GM10847 (cell line): Measurements from ENCODE around the gene HIBCH.

Source experiments
- POLR2A ChIP-seq: IDR thresholded peaks from 2 replicates; pipeline ENCODE4 v1.6.1; 2011; ENCODE audit not compliant: insufficient read length; ENCODE audit errors: extremely low read depth

Gene HIBCH

DNA sequence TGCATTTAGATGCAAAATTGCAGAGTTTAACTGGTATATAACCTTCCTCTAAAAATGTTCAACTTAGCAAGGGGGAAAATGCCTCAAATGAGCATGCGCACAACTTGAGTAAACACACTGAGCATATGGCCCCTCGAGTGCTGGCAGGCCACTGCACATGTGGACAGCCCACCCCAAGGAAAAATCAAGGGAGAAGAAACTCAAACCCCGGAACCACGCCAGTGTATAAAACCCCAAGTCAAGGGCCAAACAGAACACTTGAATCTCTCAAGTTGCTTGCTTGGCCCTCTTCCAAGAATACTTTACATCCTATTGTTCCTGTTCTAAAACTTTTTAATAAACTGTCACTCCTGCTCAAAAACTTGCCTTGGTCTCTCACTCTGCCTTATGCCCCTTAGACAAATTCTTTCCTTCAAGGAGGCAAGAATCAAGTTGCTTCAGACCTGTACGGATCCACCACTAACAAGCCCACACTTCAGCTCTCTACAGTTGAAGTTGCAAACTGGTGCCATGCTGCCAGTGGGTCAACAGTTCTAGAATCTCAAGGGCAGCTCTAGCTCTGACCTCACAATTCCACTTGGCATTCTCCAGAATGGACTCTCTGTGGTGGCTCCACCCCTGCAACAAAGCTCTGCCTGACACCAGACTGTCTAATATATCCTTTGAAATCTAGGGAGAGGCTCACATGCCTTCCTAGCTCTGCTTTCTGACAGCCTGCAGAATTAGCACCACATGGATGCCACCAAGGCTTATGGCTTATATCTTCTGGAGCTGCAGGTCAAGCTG, 38.9 kb downstream of the HIBCH start:
- TF ChIP-seq POLR2A, result no peak

DNA sequence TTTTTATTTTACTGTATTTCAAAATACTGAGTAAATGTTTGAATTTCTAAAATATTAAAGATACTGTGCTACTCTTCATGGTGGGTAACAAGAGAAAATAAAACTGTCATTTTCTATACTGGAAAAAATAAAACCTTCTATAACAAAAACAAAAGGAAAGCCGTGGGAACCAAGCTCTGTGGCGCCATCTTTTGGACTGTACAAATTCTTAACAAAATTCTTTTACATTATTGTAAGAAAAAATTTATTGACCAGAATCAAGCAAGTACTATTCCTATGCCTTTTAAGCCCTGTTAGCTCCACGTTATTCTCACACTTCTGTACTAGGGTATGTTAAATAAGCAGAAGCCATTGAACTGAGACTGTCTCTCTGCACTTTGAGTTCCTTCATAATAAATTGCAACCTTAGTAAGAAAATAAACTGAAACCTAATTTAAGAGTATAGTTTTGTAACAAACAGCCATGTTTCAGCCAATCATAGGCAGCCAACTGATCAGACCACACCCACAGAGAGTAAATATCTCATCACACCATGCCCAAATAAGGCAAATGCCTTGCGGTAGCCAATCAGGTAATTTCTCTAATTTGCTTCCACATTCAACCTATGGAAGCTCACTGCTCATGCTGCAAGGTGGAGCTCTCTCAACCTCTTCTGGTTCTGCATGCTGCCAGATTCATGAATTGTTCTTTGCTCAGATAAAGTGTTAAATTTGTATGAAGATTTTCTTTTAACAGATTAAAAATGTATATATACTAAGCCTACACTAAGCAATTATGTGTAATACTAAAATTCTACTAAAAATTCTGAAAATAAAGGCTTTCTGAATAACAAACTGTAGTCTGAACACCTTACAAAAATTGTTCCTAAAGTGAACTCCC, 42.2 kb downstream of the HIBCH start:
- no peak for TF ChIP-seq POLR2A

GRCh38 chr2:190272457-190272842, 47.2 kb downstream of the HIBCH start:
- TF ChIP-seq POLR2A, result no peak

DNA sequence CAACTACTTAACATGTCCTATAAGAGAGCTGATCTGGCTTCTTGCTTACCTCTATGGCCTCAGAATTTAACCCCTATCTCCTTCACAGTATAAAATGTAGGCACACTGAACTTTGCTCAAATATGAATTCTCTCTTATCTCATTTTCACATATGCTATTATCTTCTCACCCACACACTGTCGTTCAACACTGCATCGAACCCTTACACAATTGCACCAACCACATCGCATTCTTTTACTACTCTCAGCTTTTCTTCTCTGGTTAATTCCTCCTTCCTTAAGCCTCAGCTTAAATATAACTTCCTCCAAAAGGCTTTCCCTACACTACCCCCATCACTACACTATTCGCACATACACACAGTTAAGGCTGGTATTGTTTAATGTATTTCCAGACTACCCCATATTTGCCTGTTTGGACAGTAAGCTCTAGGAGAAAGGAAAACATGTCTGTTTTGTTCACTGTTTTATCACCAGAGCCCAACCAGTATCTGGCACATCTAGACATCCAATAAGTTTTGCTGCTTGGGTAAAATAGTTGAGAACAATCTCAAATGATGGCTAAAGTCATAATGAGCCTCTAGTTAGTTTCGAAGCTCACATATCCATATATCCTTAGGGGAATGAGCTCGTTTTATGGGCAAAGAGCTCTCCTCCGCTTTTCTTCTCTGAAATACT, 47.7 kb downstream of the HIBCH start:
- no peak for TF ChIP-seq POLR2A

DNA sequence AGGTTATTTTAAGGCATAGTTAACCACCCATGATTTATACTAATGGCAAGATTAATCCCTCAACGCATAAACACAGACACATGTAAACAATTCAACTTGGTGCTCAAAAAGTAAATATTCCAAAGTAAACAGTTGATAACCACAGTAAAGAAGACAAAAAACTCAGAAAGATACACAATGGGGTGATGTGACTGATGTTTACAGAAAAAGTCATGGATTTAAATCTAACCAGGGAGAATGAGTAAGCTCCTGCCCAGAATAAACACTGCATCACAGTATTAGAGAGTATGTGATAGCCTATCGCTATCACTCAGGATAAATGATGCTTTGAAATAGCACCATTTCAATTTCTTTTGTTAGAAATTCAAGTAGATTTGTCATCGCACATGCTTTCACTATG, 49.3 kb downstream of the HIBCH start:
- no peak for TF ChIP-seq POLR2A

DNA sequence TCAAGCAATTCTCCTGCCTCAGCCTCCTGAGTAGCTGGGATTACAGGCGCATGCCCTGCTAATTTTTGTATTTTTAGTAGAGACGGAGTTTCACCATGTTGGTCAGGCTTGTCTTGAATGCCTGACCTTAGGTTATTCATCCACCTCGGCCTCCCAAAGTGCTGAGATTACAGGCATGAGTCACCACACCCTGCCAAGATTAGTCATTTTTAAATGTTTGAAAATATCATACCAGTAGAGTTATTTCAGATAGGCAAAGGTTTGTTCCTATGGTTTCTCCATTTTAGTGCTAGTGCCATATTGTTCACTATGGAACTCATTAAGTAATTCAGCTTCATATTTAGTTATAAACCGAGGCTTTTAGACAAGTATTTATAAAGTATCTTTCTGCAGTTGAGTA, 52.3 kb downstream of the HIBCH start:
- TF ChIP-seq POLR2A, result no peak

- TF ChIP-seq POLR2A, result no peak
Observed at GRCh38 chr2:190266314-190266713, 53.3 kb downstream of the HIBCH start.

GRCh38 chr2:190261851-190262250, 57.8 kb downstream of the HIBCH start:
- no peak for TF ChIP-seq POLR2A

DNA sequence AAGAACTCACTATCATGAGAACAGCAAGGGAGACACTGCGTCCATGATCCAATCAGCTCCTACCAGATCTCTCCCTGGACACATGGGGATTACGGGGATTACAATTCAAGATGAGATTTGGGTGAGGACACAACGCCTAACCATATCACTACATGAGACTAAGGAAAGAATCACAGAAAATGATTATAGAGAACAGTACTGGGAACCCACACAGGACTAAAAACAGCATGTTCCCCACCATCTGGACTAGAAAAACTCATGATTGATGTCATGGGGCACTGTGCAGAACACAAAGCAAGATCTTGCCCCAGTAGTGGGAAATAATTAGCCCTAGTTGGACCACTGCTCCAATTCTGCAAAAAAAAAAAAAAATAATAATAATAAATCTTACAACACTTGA, 63.5 kb downstream of the HIBCH start:
- no peak for TF ChIP-seq POLR2A

GRCh38 chr2:190255676-190256075, 64.0 kb downstream of the HIBCH start:
- TF ChIP-seq POLR2A, result no peak

DNA sequence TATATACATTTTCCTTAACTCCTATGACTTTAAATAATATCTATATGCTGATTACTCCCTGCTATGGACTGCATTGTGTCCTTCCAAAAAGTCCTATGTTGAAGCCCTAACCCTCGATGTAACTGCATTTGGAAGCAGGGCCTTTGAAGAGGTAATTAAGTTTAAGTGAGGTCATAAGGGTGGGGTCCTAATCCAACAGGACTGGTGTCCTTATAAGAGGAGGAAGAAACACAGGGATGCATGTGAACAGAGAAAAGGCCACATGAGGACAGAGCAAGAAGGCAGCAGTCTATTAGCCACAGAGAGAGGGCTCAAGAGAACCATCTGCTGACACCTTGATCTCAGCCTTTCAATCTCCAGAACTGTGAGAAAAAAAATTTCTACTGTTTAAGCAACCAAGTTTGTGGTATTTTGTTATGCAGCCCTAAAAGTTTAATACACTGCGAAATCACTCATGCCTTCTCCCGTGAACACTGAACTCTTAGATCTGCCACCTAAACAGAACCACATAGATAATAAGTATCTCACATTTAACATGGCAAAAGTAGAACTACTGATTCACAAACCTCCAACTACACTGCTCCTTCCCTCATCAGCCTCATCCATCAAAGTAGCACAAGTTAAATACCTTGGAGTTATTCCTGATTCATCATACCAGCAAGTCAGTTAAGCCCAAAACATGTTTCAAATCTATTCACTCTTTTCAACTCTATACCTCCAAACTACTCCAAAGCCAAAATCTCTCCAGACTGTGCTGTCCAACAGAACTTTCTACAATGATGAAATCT, 65.4 kb downstream of the HIBCH start:
- TF ChIP-seq POLR2A, result no peak

DNA sequence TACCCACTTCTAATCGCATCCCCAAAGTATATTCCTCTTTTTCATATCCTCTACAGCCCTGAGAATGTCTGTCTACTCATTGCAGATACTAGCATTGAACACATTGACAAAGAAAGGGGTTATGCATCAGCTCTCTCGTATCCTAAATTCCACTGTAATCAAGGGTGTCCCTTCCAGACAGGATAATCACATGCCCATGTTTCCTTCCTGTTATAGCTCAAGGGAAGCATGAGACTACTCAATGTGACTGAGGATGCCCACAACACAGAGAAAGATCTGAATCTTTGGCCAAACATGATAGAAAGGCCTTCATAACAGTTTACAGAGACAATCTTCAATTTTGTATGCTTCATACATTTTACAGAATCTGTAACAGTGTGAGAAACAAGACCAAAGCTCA, 69.2 kb downstream of the HIBCH start:
- TF ChIP-seq POLR2A, result no peak

DNA sequence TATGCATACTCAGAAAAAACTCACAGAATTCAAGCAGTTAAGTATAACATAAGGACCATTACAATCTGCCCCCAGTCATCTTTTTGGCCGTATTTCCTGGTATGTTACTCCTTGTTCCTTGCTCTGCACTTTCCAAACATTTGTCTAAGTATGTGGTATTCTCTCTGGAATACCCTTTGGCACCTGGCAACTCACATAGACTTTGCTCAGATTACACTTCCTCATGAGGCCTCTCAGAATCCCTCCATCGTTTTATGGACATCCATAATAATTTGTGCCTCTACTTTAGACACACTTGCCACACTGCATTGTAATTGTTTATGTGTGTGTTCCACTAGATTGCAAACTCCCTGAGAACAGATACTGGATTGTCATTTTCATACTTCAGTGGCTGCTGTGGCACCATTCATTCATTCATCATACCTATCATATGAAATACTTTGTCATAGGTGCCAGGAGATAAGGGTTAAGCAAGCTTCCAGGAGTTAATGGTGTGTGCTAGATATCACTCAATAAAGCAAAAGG, 84.0 kb downstream of the HIBCH start:
- no peak for TF ChIP-seq POLR2A

GRCh38 chr2:190235101-190235500, 84.5 kb downstream of the HIBCH start:
- TF ChIP-seq POLR2A, result no peak

DNA sequence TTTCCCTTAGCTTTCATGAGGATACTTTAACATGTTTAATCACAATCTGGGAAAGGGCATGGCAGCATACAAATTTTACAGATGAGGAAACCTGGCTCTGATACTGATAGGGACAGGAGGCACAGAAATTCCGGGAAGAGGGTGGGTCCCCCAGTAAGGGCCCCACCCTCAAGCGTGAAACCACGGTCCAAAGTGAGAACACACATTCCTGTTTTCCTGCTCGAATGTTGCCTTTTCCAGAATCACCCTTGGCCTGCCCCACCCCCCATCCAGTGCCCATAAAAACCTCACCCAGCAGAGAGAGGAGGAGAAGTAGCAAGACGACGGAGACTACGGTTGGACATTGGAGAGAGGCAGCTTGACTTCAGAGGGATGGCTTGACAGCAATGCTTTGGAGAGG, 98.2 kb downstream of the HIBCH start:
- TF ChIP-seq POLR2A, result no peak
